ENCODE data around the gene EVI5.
"Not testable (repeated sequence)": the region's sequence is repeated elsewhere in the genome, so short reads cannot be mapped to it uniquely, and the experiment has no call there.

The EVI5 gene

DNA sequence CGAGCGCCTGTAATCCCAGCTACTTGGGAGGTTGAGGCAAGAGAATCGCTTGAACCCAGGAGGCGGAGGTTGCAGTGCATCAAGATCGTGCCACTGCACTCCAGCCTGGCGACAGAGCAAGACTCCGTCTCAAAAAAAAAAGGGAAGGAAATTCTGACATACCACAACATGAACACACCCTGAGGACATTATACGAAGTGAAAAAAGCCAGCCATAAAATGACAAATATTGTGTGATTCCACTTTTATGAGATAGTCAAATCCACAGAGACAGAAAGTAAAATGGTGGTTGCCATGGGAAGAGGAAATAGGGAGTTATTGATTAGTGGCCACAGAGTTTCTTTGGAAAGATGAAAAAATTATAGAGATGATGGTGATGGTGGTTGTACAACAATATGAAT lies 41.7 kb downstream of the EVI5 start:
- ATAC-seq (ENCODE audit: low read depth) = no peak
- TF ChIP-seq, protein P1, sequence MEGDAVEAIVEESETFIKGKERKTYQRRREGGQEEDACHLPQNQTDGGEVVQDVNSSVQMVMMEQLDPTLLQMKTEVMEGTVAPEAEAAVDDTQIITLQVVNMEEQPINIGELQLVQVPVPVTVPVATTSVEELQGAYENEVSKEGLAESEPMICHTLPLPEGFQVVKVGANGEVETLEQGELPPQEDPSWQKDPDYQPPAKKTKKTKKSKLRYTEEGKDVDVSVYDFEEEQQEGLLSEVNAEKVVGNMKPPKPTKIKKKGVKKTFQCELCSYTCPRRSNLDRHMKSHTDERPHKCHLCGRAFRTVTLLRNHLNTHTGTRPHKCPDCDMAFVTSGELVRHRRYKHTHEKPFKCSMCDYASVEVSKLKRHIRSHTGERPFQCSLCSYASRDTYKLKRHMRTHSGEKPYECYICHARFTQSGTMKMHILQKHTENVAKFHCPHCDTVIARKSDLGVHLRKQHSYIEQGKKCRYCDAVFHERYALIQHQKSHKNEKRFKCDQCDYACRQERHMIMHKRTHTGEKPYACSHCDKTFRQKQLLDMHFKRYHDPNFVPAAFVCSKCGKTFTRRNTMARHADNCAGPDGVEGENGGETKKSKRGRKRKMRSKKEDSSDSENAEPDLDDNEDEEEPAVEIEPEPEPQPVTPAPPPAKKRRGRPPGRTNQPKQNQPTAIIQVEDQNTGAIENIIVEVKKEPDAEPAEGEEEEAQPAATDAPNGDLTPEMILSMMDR (IDR thresholded peaks at IDR 0.05; ENCODE audit: poor library complexity, severe bottlenecking) = no peak

DNA sequence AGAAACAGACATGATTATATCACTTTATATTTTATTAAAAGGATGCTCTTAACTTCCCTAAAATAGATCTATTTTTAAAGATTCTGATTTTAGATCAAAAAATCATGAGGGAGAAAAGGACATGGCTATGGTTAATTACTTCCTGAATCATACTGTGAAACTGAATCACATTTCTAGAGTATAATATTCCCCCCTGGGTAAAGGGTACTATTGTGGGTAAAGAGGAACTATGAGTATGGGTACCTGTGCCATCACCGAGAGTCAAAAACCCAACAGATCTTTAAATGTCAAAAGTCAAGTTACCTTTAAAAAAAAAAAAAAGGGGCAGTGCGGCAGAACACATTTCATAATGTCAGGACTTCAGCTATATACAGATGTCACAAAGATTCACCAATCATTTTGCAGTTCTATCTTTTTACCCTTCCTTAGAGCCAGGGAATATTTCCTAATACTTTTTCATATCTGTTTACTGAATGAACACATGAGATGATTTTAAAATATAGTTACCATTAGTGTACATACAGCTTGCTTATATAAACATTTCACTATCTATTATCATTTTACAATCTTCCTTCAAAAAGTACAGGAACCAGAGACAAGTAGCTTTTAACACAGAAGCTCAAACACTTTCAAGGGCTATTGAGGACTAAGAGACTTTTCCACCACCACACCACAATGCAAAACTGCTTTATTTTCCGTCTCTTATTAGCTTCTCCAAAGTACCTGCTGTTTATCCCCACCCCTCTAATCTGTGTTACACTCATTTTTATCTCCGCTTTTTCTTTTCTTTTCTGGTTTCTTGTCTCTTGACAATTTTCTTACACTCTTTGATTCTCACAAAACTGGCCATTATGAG lies 45.0 kb downstream of the EVI5 start:
- DNase-seq (ENCODE audit: low spot score) (no peak), ATAC-seq (ENCODE audit: low read depth) (no peak)
- Histone ChIP-seq H3K4me1 (ENCODE audit: insufficient read depth, poor library complexity, severe bottlenecking) (no peaks in the 10 kb centered on the region), H3K9me3 (ENCODE audit: severe bottlenecking) (no peaks in the 10 kb centered on the region), H3K27ac (ENCODE audit: poor library complexity, severe bottlenecking) (no peak overlapping the region), H3K27me3 (ENCODE audit: insufficient read depth, poor library complexity, severe bottlenecking) (no peaks in the 10 kb centered on the region), H3K4me3 (ENCODE audit: severe bottlenecking) (no peak overlapping the region), H3K36me3 (ENCODE audit: low read depth) (peaks cover 10% of the 10 kb centered on the region)
- TF ChIP-seq, protein P1 (IDR thresholded peaks at IDR 0.05; ENCODE audit: poor library complexity, severe bottlenecking) = no peak

More for the DNA sequence above, 41.7 kb downstream of the EVI5 start:
- no peak overlapping the region for H3K27ac ChIP-seq (ENCODE audit: poor library complexity, severe bottlenecking)
- no peaks in the 10 kb centered on the region for H3K9me3 ChIP-seq (ENCODE audit: severe bottlenecking)
- no peaks in the 10 kb centered on the region for H3K4me1 ChIP-seq (ENCODE audit: insufficient read depth, poor library complexity, severe bottlenecking)
- no peaks in the 10 kb centered on the region for H3K36me3 ChIP-seq (ENCODE audit: low read depth)
- DNase-seq (ENCODE audit: low spot score) = no peak
- no peaks in the 10 kb centered on the region for H3K27me3 ChIP-seq (ENCODE audit: insufficient read depth, poor library complexity, severe bottlenecking)
- H3K4me3 ChIP-seq (ENCODE audit: severe bottlenecking) = no peak overlapping the region

DNA sequence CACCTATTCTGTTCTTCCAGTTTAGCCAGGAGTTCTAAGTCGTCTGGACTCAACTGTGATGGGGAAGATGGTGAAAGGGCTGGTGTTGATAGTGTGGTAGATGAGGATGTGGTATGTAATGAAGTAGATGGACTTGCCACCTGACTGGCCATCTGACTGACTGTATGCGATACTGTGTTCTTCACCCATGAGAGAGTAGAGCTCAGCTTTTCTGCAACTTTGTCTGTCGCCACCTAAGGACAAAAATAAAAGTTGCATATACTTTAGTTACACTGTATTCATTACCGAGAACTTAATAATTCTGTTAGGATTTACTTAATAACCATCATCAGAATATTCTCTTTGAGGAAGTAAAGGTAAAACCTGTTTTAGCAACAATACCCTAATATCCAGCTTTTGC lies 48.5 kb downstream of the EVI5 start:
- Histone ChIP-seq H3K4me1 (ENCODE audit: insufficient read depth, poor library complexity, severe bottlenecking) (no peaks in the 10 kb centered on the region), H3K27me3 (ENCODE audit: insufficient read depth, poor library complexity, severe bottlenecking) (no peaks in the 10 kb centered on the region), H3K27ac (ENCODE audit: poor library complexity, severe bottlenecking) (no peak overlapping the region), H3K9me3 (ENCODE audit: severe bottlenecking) (no peaks in the 10 kb centered on the region), H3K4me3 (ENCODE audit: severe bottlenecking) (no peak overlapping the region), H3K36me3 (ENCODE audit: low read depth) (peaks cover 11% of the 10 kb centered on the region)
- DNase-seq (ENCODE audit: low spot score) = no peak
- TF ChIP-seq, protein P1 (IDR thresholded peaks at IDR 0.05; ENCODE audit: poor library complexity, severe bottlenecking) = peak; percentile 53
- no peak for ATAC-seq (ENCODE audit: low read depth)

DNA sequence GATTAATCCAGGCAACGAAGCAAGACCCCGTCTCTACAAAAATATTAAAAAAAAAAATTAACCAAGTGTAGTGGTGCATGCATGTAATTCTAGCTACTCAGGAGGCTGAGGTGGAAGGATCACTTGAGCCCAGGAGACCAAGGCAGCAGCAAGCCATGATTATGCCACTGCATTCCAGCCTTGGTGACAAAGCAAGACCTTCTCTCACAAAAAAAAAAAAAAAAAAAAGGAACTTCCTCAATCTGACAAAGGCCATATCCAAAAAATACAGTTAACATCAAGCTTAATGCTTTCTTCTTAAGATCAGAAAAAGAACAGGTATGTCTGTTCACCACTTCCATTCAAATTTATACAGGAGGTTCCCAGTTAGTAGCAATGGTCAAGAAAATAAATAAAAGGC lies 54.4 kb downstream of the EVI5 start:
- no peaks in the 10 kb centered on the region for H3K27me3 ChIP-seq (ENCODE audit: insufficient read depth, poor library complexity, severe bottlenecking)
- DNase-seq (ENCODE audit: low spot score) = no peak
- TF ChIP-seq, protein P1 (IDR thresholded peaks at IDR 0.05; ENCODE audit: poor library complexity, severe bottlenecking) = no peak
- H3K27ac ChIP-seq (ENCODE audit: poor library complexity, severe bottlenecking) = no peak overlapping the region
- H3K4me1 ChIP-seq (ENCODE audit: insufficient read depth, poor library complexity, severe bottlenecking) = peaks cover 8% of the 10 kb centered on the region
- peaks cover 6% of the 10 kb centered on the region for H3K36me3 ChIP-seq (ENCODE audit: low read depth)
- no peaks in the 10 kb centered on the region for H3K9me3 ChIP-seq (ENCODE audit: severe bottlenecking)
- ATAC-seq (ENCODE audit: low read depth) = no peak
- H3K4me3 ChIP-seq (ENCODE audit: severe bottlenecking) = no peak overlapping the region

DNA sequence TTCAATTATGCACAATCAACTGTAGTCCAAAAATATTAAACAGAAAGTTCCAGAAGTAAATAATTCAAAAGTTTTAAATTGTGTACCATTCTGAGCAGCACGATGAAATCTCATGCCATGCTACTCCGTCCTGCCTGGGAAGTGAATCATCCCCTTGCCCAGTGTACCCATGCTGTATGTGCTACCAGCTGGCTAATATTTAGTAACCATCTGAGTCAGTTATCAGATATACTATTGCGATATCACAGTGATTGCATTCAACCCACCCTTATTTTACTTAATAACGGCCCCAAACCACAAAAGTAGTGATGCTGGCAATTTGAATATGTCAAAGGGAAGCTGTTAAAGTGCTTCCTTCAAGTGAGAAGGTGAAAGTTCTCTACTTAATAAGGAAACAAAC lies 56.2 kb downstream of the EVI5 start:
- peaks cover 8% of the 10 kb centered on the region for H3K4me1 ChIP-seq (ENCODE audit: insufficient read depth, poor library complexity, severe bottlenecking)
- no peak for DNase-seq (ENCODE audit: low spot score)
- peak; percentile 99 for ATAC-seq (ENCODE audit: low read depth)
- H3K36me3 ChIP-seq (ENCODE audit: low read depth) = no peaks in the 10 kb centered on the region; the same call in 1 of the 2 replicates
- no peaks in the 10 kb centered on the region for H3K27me3 ChIP-seq (ENCODE audit: insufficient read depth, poor library complexity, severe bottlenecking)
- TF ChIP-seq, protein P1 (IDR thresholded peaks at IDR 0.05; ENCODE audit: poor library complexity, severe bottlenecking) = no peak
- H3K27ac ChIP-seq (ENCODE audit: poor library complexity, severe bottlenecking) = peak overlapping the region; percentile 23
- H3K4me3 ChIP-seq (ENCODE audit: severe bottlenecking) = no peak overlapping the region
- H3K9me3 ChIP-seq (ENCODE audit: severe bottlenecking) = no peaks in the 10 kb centered on the region

DNA sequence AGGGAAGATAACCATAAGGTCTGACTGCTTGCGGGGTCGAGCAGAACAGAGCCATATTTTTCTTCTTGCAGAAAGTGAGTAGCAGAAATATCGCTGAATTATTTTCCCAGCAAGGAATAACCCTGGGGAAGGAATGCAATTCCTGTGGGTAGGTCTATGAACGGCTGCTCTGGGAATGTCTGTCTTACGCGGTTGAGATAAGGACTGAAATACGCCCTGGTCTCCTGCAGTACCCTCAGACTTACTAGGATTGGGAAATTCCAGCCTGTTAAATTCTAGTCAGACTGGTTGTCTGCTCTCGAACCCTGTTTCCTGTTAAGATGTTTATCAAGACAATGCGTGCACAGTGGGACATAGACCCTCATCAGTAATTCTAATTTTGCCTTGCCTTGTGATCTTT lies 61.2 kb downstream of the EVI5 start:
- H3K36me3 ChIP-seq (ENCODE audit: low read depth); H3K27me3 ChIP-seq (ENCODE audit: insufficient read depth, poor library complexity, severe bottlenecking); H3K9me3 ChIP-seq (ENCODE audit: severe bottlenecking); H3K4me1 ChIP-seq (ENCODE audit: insufficient read depth, poor library complexity, severe bottlenecking); H3K4me3 ChIP-seq (ENCODE audit: severe bottlenecking); DNase-seq (ENCODE audit: low spot score); ATAC-seq (ENCODE audit: low read depth); H3K27ac ChIP-seq (ENCODE audit: poor library complexity, severe bottlenecking): not testable (repeated sequence)
